CD4-positive, alpha-beta T cell treated with Interleukin-17A for 1 hour (primary cell): Measurements from ENCODE around the gene WDR49.
"Not testable (repeated sequence)": the region's sequence is repeated elsewhere in the genome, so short reads cannot be mapped to it uniquely, and the experiment has no call there.

Experiments used
- DNase-seq: peaks from one replicate; pipeline ENCODE4 v3.0.0-alpha.2; 2020

The WDR49 gene

DNA sequence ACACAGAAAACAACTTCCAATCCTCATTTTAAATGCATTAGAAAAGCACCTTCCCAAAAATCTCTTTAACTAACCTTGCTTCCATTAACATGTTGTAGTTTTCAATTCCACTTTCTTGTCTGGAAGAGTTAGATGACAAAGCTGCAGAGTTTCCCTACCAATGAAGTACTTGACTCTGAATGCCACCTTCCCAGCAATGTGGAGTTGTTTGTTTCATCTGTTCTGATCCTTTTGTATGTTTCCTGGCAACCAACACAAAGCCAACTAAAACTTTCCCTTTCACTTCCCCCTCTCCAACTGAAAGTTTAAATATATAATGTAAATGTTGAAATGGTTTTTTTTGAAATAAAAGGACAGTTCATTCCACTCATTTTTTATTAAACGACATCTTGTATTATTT is at the start of gene WDR49:
TSS of gene WDR49 (minus strand) at position 183 of the 400 bp plus-strand sequence. CDS start 517 bp downstream, outside the sequence.
- DNase-seq, result peak; percentile 14

DNA sequence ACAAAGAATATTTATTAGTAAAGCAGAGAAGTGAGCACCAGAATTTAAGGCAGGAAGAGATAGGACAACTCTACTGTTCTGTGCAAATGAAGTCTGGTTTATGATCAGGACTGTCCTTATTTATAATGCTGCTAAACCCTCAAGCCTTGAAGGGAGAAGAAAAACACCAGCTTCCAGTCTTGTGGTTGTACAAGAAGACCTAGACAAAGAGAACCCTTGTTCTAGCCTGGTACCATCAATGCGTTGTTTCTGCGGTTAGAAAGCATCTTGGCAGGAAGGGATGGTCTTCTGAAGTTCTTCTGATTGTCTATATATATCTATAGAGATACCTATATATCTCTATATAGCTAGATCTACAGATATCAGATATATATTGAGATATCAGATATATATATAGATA is 47.2 kb upstream of the WDR49 start:
- no peak for DNase-seq

- DNase-seq, result no peak
Observed at GRCh38 chr3:167700046-167700445, 46.3 kb upstream of the WDR49 start.

- DNase-seq, result no peak
Observed at GRCh38 chr3:167694121-167694520, 40.4 kb upstream of the WDR49 start.

- DNase-seq, result peak; percentile 49
Observed at GRCh38 chr3:167691366-167691765, 37.6 kb upstream of the WDR49 start.

GRCh38 chr3:167684388-167684993 is 30.7 kb upstream of the WDR49 start:
- DNase-seq, result peak; percentile 80

- DNase-seq, result no peak
Observed at GRCh38 chr3:167679526-167679925, 25.8 kb upstream of the WDR49 start.

DNA sequence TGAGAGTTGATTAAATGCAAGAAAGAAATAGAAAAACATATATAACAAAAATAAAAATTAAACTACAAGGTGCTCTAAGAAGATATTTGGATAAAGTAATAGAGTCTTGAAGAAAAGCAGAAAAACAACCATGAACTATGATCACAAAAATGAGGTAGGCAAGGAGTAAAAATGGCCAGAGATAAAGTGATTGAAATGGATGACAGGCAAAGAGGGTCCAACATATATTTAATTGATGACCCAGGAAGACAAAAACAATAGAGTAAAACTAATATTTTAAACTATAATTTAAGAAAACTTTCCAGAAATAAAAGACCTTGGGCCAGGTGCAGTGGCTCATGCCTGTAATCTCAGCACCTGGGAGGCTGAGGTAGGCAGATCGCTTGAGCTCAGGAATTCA is 22.1 kb upstream of the WDR49 start:
- DNase-seq, result no peak

DNA sequence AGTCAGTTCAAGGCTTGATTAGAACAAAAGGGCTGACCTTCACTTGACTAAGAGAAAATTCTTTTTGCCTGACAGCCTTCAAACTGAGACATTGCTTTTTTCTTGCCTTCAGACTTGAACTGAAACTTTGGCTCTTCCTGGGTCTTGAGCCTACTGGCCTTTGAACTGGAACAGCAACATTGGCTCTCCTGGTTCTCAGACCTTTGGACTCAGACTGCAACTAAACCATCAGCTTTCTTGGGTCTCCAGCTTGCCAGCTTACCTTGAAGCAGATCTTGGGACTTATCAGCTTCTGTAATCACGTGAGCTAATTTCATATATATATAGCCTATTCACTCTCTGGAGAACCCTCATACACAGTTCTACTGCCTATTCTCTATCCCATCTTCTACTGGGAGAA is 19.5 kb upstream of the WDR49 start:
- no peak for DNase-seq

DNA sequence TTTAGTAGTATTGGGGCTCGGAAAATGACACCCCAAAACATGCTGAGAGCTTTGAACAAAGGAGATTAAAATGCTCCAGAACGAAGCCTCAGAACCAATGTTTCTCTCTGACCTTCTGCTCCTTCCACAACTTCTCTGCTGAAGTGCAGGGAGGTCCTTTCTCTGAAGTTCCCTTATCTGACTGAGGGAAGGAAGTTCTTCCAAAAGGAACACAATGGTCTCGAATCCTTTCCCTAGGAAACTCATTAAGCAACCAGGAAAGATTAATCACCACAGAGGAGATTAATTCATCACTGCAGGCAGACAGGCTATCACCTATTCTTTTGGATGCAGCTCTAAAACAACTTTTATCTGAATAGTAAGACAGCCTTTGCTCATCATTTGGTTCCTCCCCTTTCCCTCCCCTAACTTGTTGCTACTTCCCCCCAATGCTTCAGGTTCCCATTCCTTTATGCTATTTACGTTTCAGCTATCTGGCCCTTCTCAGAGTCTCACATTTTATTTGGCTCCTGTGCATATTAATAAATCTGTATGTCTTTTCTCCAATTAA is 18.2 kb upstream of the WDR49 start:
- DNase-seq, result no peak

DNA sequence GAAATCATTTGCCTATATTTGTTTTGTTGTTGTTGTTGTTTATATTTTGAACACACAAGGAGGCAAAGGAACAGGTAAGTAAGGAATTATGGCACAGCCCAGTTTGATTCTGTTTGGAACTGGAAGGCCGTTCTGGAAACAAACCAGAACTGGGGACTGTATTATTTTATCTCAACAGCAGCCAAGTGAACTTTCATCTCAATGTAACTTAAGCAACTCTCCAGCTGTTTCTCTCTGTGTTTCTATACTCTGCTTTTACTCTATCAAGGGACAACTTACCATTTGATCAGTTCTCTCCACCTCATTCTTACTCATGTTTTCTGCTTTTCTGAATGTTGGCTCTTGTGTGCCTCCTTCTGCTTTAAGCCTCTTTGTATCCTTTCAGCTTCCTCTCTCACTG is 16.0 kb upstream of the WDR49 start:
- DNase-seq, result no peak

- no peak for DNase-seq
Observed at GRCh38 chr3:167668651-167669050, 14.9 kb upstream of the WDR49 start.

GRCh38 chr3:167666563-167666962 is 12.8 kb upstream of the WDR49 start:
- no peak for DNase-seq

DNA sequence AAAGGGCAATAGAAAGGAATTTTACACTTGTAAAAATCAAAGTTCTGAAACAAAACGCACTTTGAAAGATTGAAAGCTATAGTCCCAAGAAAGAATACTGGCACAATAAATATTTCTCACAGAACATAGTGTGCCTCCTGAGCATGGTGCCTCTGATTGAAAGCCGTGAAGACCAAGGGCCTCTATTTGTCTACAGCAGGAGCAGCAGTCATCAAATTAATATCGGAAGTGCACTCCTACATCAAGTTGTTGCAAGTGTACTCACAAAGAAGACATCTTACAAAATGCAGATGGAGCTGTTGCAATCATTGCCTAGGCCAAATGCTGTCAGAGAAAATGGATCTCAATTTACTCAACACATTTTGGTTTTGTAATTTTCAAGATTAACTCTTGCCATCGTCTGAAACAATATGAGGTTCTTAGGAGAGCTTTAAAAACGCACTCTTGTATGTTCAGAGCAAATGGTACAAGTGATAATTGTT is 9.2 kb upstream of the WDR49 start:
- DNase-seq, result no peak

DNA sequence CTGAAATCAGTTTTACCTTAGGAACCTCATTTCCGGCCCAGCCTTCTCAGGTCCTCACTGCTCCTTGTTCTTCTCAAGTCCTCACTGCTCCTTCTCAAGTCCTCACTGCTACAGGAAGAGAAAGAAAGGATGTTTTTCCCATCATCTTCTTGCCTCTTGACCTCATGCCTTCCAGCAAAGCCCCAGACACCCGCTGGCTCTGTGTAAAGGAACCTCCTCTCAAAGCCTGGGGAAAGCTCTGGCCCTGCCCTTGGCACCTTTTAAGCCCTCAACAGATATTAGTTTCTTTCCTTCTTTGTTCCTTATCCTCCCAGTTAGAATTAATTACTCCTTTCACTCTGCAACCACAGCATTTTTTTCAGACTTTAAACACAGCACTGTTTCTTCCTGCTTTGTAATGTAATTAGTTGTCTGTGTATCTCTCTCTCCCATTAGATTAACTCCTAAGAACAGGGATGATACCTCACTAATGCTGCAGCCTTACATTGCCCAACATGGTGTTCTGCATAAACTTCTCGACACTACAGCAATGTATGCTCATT is 4.0 kb upstream of the WDR49 start:
- DNase-seq, result no peak

DNA sequence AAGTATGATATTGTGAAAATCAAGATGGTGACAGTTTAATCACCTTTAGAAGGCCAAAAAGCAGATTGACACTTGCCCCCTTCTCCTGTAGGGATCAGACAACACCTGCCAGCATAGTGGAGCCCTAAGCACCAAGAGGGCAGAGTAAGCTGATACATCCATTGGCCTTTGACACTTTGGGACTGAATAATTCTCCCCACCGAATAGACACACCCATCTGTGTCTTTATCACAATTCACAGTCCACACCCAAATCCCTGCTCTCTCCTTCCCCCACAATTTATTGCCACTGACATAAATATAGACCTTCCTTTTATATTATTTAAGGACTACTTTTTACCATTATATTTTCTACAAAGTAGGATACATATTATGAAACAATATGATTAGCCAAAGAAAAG is 3.1 kb upstream of the WDR49 start:
- no peak for DNase-seq

GRCh38 chr3:167653155-167653554 is 587 bp downstream of the WDR49 start:
- no peak for DNase-seq

DNA sequence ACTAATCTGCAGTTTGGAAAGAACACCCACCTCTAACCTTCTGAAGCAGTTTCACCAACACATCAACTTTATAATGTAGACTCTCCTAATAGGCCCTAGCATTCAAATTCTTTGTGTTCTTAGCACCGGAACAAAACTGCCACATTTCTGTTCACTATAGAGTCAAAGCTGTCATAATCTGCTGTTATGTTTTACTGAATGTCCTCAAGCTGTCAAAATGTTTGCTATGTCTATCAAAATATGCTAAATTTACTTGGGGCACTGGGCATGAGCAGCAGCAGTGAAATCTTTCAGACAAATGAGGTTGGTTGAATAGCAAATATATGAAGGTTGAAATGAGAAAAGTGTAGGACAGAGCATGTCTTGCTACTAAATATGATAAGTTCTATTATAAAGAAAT is 1.9 kb downstream of the WDR49 start:
- no peak for DNase-seq

DNA sequence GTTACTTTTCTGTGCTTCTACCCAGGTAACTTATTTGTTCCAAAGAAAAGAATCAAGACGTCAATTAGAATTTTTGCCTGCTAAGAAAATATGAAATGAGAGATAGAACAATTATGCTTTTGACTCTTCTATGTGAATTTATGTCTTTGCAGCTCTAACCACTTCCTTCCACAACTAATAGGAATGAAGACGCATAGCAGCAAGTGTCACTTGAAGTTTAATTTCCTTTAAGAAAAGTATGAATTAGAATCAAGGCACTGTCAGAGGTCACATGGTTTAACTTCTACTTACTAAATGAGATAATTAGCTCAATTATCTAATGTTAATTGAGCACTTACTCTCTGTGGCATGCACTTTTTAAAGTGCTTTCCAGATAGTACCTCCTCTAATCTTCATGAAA is 3.3 kb downstream of the WDR49 start:
- DNase-seq, result no peak

DNA sequence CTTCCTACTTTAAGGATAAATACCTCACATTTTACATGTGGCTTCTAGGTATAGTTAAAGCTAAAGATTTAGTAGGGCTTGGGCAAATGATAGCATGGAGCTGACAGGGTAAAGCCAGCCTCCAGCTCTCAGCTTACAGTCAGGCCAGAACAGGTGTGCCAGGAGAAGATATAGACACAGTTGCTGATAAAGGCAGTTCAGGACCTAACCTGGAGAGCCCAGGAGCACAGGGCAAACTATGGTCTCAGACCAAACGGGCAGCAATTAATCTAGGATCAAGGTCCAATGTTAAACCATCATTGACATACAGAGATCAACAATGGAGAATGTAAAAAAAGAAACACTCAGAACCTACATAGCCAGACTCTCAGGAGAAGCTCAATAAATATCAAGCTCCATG is 4.0 kb downstream of the WDR49 start:
- no peak for DNase-seq

GRCh38 chr3:167644611-167645010 is 9.1 kb downstream of the WDR49 start:
- DNase-seq, result no peak

DNA sequence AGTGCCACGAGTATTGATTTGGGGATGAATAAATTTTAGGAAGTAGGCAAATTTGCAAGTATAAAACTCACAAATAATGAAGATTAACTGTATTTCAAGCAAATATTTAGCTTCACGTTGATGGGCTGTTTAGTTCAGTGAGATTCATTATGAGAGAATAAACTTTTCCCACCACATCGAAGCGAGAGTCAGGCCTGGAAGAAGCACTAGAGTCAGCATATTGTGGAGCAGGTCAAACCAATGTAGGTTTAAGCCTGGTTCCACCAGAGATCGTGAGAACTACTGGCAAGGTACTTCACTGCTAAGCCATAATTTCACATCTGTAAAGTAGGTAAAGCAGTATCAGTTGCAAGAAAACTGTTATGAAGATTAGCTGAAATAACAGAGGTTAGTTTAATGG is 22.3 kb downstream of the WDR49 start:
- DNase-seq, result no peak

- no peak for DNase-seq
Observed at GRCh38 chr3:167626490-167626889, 27.3 kb downstream of the WDR49 start.

GRCh38 chr3:167615030-167615429 is 38.7 kb downstream of the WDR49 start:
- DNase-seq, result no peak

- DNase-seq, result not testable (repeated sequence)
Observed at GRCh38 chr3:167614196-167614595, 39.5 kb downstream of the WDR49 start.
